Hepatocyte (in vitro differentiated cells): ENCODE results near the gene POGLUT3.

Experiments used
- EZH2 ChIP-seq: fragments of 200-600 bp; sonication (generic); IDR thresholded peaks from 2 replicates; pipeline ENCODE4 v1.6.1; 2016; ENCODE audit warnings: antibody characterized with exemption, mild to moderate bottlenecking, borderline replicate concordance
- EZH2phosphoT487 ChIP-seq: fragments of 200-600 bp; sonication (generic); IDR thresholded peaks from one replicate; pipeline ENCODE4 v1.6.1; 2018; ENCODE audit warnings: antibody characterized with exemption, mild to moderate bottlenecking, low read depth, moderate library complexity; ENCODE audit not compliant: unreplicated experiment, severe bottlenecking
- TF ChIP-seq, protein P1 (sequence below): fragments of 200-600 bp; sonication (generic); IDR thresholded peaks from 2 replicates; pipeline ENCODE4 v1.5.1; 2016; ENCODE audit warnings: antibody characterized with exemption, mild to moderate bottlenecking; ENCODE audit not compliant: poor library complexity

DNA sequence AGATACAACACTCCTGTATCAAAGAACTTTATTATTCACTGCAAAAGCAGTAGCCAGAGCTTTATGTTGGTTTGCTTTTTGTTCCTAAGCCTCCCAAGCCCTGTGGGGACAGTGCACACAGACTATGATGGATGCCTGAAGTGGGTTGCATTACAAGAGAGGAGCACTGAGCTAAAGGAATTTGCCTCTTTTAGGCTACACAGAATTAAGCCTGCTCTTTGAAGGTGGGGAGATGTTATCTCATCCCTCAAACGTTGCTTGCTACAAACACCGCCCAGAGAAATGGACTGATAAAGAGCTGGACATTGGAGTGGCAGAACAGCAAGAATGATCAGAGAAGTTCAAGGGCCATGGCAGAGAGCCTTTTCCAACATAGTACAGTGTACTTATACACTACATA is 2.5 kb upstream of the POGLUT3 start:
- TF ChIP-seq, protein P1, sequence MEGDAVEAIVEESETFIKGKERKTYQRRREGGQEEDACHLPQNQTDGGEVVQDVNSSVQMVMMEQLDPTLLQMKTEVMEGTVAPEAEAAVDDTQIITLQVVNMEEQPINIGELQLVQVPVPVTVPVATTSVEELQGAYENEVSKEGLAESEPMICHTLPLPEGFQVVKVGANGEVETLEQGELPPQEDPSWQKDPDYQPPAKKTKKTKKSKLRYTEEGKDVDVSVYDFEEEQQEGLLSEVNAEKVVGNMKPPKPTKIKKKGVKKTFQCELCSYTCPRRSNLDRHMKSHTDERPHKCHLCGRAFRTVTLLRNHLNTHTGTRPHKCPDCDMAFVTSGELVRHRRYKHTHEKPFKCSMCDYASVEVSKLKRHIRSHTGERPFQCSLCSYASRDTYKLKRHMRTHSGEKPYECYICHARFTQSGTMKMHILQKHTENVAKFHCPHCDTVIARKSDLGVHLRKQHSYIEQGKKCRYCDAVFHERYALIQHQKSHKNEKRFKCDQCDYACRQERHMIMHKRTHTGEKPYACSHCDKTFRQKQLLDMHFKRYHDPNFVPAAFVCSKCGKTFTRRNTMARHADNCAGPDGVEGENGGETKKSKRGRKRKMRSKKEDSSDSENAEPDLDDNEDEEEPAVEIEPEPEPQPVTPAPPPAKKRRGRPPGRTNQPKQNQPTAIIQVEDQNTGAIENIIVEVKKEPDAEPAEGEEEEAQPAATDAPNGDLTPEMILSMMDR, result no peak
- no peak for TF ChIP-seq EZH2
- no peak for TF ChIP-seq EZH2phosphoT487
